SU-DHL-6 (cell line): ENCODE measurements around the gene INO80C.

Experiments
- H2AFZ ChIP-seq: fragments of 200-600 bp; sonication (generic); 2 replicates; pipeline ENCODE4 v1.6.1; 2014; ENCODE audit warnings: low read depth, mild to moderate bottlenecking, moderate library complexity, mixed read lengths, antibody characterized with exemption, low read length; ENCODE audit not compliant: severe bottlenecking
- H3F3A ChIP-seq: fragments of 200-600 bp; shearing (Covaris generic); 2 replicates; pipeline ENCODE4 v1.6.0; 2016; ENCODE audit warnings: antibody characterized with exemption, mild to moderate bottlenecking; ENCODE audit not compliant: insufficient read depth
- H3K27ac ChIP-seq: fragments of 200-600 bp; sonication (generic); 2 replicates; pipeline ENCODE4 v1.5.1; 2016; ENCODE audit warnings: low read depth, mild to moderate bottlenecking, low read length, moderate library complexity, mixed read lengths
- H3K27me3 ChIP-seq: fragments of 200-600 bp; sonication (generic), shearing (Covaris generic); 2 replicates; pipeline ENCODE4 v1.6.0; 2014; ENCODE audit warnings: mild to moderate bottlenecking, low read length
- H3K36me3 ChIP-seq: fragments of 200-600 bp; sonication (generic); 2 replicates; pipeline ENCODE4 v1.6.1; 2014; ENCODE audit warnings: mild to moderate bottlenecking, low read length, mixed read lengths
- H3K4me2 ChIP-seq: fragments of 300-600, 200-600 bp; shearing (Covaris generic), sonication (generic); 2 replicates; pipeline ENCODE4 v1.6.0; 2014; ENCODE audit warnings: low read length, low read depth, mild to moderate bottlenecking; ENCODE audit not compliant: poor library complexity, severe bottlenecking
- H3K4me3 ChIP-seq: fragments of 200-600 bp; sonication (generic); 2 replicates; pipeline ENCODE4 v1.5.1; 2014; ENCODE audit warnings: antibody characterized with exemption, low read length, mild to moderate bottlenecking, mixed read lengths; ENCODE audit not compliant: insufficient read depth, poor library complexity, severe bottlenecking
- H3K79me2 ChIP-seq: fragments of 200-600 bp; sonication (generic); 2 replicates; pipeline ENCODE4 v1.6.1; 2014; ENCODE audit warnings: mild to moderate bottlenecking, low read length, moderate library complexity; ENCODE audit not compliant: insufficient read depth
- H3K9ac ChIP-seq: fragments of 200-600 bp; sonication (generic); 2 replicates; pipeline ENCODE4 v1.7.0; 2014; ENCODE audit warnings: mild to moderate bottlenecking, low read length
- H3K9me2 ChIP-seq: fragments of 200-600 bp; sonication (generic); replicated peaks from 2 replicates; pipeline ENCODE4 v1.6.1; 2014; ENCODE audit warnings: low read length; ENCODE audit not compliant: insufficient read depth
- H3K9me3 ChIP-seq: fragments of 200-600 bp; sonication (generic); 2 replicates; pipeline ENCODE4 v1.6.1; 2014; ENCODE audit warnings: low read length, mixed read lengths; ENCODE audit not compliant: insufficient read depth
- H4K20me1 ChIP-seq: fragments of 200-600 bp; sonication (generic); 2 replicates; pipeline ENCODE4 v1.6.1; 2014; ENCODE audit warnings: low read depth, mild to moderate bottlenecking, antibody characterized with exemption, low read length, moderate library complexity, mixed read lengths
- EZH2phosphoT487 ChIP-seq: fragments of 200-600 bp; sonication (generic), shearing (Covaris generic); conservative IDR thresholded peaks from 2 replicates; pipeline ENCODE4 v1.6.1; 2018; ENCODE audit warnings: mild to moderate bottlenecking, antibody characterized with exemption, low read length, moderate library complexity, mixed read lengths
- TF ChIP-seq, protein P1 (sequence below): fragments of 200-600 bp; sonication (generic); IDR thresholded peaks from one replicate; pipeline ENCODE4 v1.5.1; 2017; ENCODE audit warnings: antibody characterized with exemption, mild to moderate bottlenecking, low read length, moderate library complexity; ENCODE audit not compliant: insufficient read depth, poor library complexity, severe bottlenecking

INO80C gene

DNA sequence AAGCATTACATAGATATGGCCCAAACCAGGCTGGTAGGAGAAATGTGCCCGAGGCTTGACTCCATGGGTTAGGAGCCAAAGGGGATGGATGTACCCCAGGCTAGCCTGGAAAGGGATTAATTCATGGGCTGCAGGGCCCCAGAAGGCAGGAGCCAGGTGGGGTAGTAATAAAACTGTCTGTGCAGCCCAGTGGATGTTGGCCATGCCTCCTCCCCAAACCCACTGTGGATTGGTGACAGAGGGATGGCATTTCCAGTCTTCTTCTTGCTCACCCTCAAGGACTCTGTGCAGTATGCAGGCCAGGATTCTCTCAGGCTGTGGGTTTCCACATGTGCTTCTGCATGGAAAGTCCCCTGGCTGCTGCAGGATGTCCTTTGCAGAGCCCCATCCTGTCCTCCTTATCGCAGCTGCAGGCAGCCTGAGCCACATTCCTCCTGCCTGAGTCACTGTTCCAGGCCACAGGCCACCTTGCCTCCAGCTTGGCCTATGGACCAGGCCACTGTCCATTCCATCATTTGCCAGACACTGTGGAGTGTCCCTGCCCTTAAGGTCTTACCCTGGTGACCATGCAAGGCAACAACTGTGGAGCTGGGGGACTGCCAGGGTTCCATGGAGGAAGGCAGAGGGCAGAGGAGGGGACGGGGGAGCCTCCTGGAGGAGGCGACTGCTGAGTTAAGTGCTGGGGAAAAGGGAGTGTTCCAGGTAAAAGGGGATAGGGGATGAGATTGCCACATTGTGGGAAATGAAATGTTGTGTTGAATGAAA is 38.9 kb downstream of the INO80C start:
- Histone ChIP-seq H3K4me2 (no peak overlapping the region), H3K9me3 (no peaks in the 10 kb centered on the region)

DNA sequence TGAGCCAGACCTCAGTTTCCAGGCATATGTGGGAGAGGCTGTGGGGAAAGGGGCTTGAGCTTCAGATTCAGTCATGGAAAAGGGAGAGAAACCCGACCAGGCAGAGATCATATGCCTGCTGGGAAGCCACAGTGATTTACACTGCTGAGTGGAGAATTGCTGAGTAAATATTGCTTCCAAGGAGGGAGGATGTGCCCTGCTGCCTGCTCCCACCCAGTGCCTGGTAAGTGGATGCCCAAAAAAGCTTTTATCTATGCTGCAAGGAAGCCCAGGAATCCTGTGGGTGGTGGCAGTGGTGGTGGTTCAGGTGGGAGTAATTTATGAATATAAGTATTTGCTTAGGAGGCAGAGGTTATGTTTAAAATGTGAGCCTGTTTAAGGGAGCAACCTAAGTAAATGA is 39.5 kb downstream of the INO80C start:
- Histone ChIP-seq H3F3A (no peaks in the 10 kb centered on the region), H3K9ac (no peak overlapping the region), H4K20me1 (no peaks in the 10 kb centered on the region), H3K9me2 (no peaks in the 10 kb centered on the region), H3K79me2 (no peaks in the 10 kb centered on the region), H3K4me3 (no peak overlapping the region), H3K27ac (no peak overlapping the region), H2AFZ (no peak overlapping the region), H3K4me2 (no peak overlapping the region), H3K9me3 (no peaks in the 10 kb centered on the region), H3K36me3 (no peaks in the 10 kb centered on the region), H3K27me3 (no peaks in the 10 kb centered on the region)
- TF ChIP-seq, protein P1, sequence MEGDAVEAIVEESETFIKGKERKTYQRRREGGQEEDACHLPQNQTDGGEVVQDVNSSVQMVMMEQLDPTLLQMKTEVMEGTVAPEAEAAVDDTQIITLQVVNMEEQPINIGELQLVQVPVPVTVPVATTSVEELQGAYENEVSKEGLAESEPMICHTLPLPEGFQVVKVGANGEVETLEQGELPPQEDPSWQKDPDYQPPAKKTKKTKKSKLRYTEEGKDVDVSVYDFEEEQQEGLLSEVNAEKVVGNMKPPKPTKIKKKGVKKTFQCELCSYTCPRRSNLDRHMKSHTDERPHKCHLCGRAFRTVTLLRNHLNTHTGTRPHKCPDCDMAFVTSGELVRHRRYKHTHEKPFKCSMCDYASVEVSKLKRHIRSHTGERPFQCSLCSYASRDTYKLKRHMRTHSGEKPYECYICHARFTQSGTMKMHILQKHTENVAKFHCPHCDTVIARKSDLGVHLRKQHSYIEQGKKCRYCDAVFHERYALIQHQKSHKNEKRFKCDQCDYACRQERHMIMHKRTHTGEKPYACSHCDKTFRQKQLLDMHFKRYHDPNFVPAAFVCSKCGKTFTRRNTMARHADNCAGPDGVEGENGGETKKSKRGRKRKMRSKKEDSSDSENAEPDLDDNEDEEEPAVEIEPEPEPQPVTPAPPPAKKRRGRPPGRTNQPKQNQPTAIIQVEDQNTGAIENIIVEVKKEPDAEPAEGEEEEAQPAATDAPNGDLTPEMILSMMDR = no peak
- TF ChIP-seq EZH2phosphoT487 = no peak

More for the DNA sequence above, 38.9 kb downstream of the INO80C start:
- Histone ChIP-seq H2AFZ (no peak overlapping the region), H3K27ac (no peak overlapping the region), H3K9ac (no peak overlapping the region), H3F3A (no peaks in the 10 kb centered on the region), H3K36me3 (no peaks in the 10 kb centered on the region), H3K4me3 (no peak overlapping the region), H3K9me2 (no peaks in the 10 kb centered on the region), H4K20me1 (no peaks in the 10 kb centered on the region), H3K79me2 (no peaks in the 10 kb centered on the region), H3K27me3 (no peaks in the 10 kb centered on the region)
- TF ChIP-seq EZH2phosphoT487 = no peak
- TF ChIP-seq, protein P1 = no peak

DNA sequence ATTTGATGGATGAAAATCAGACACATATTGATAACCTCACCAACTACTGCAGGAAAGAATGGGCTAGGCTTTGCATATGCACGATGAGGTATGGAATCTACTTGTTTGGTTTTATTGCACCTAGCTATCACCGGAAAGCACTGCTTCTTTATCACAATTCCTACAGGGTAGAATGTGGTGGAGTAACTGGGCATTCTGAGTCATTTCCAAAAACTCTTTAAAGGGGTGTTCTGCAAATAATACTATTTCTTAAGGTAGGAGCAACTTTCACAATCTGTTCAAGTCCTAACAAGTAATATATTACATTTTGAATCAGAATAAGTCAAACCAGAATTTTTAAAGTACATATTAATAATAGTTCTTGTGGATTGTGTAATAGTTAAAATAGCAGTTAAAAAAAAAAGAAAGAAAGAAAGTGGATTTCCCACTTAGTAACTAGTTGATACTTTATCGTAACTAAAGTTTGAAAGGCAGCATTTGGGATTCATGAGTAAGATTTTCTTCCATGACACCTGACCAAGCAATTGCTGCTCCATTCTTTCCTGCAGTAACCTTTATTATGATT is 40.5 kb downstream of the INO80C start:
- Histone ChIP-seq H3K9me2 (no peaks in the 10 kb centered on the region), H3K27ac (no peak overlapping the region), H2AFZ (no peak overlapping the region), H4K20me1 (no peaks in the 10 kb centered on the region), H3K9me3 (no peaks in the 10 kb centered on the region), H3K79me2 (no peaks in the 10 kb centered on the region), H3K27me3 (no peaks in the 10 kb centered on the region), H3K36me3 (no peaks in the 10 kb centered on the region), H3K9ac (no peak overlapping the region), H3K4me3 (no peak overlapping the region), H3K4me2 (no peak overlapping the region), H3F3A (no peaks in the 10 kb centered on the region)
- TF ChIP-seq, protein P1 = no peak
- TF ChIP-seq EZH2phosphoT487 = no peak
